Stimulated activated CD4-positive, alpha-beta T cell treated with anti-CD3 and anti-CD28 coated beads, Interleukin-1b, Interleukin-23, amount 100 ng/mL, for 24 hours (primary cell): Measurements from ENCODE around the gene PUM2.
"Not testable (repeated sequence)": the region's sequence is repeated elsewhere in the genome, so short reads cannot be mapped to it uniquely, and the experiment has no call there.

Experiments used
- DNase-seq, 4 experiments: peaks; one replicate each; pipeline ENCODE4 v3.0.0-alpha.2; 2020; ENCODE audit warnings: low read depth in 4 of 4, low spot score in 1 of 4

The PUM2 gene

DNA sequence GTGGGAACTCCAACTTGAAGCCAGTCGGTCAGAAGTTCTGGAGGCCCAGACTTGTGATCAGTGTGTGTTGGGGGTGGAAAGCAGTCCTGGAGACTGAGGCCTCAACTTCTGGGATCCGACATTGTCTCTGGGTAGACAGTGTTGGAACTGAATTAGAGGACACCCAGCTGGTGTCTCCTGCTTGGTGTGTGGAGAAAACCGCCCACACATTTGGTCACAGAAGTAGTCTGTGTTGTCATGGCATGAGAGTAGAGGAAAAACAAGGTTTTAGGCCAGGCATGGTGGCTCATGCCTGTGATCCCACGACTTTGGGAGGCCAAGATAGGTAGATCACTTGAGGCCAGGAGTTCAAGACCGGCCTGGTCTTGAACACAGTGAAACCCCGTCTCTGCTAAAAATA is 51.5 kb downstream of the PUM2 start:
- DNase-seq = no peak

DNA sequence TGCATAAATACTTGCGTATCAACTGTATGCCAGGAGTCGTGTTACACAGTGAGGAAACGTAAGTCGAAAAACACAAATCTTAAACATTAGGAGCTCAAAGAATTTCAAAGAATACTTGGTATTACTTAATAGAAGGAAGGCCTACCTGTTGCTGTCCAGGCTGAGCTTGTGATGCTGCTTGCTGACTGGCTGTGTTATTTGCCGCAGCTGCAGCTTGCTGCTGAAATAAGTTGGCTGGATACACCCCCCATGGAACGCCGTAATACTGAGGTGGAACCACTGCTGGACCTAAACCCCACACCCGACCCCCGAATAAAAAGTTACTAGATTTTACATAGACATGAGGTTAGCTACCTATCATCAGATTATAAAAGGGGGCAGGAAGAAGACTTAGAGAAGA is 56.4 kb downstream of the PUM2 start:
- no peak for DNase-seq

DNA sequence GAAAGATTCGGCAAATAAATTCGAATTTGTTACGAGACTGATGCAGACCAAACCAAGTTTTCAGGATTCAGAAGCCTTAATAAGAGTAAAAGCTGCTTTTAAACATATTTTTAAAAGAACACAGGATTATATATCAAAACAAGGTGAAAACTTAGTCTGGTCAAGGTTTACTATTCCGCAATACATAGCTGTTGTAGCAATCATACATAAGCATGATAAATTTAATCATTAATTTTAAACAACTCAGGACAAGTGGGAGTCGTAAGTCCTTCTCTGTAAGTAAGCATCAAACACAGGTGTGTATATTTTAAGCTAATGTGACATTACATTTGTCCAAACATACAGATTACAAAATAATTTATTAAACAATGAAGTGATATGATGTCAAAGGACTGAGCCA is 57.7 kb downstream of the PUM2 start:
- no peak for DNase-seq

DNA sequence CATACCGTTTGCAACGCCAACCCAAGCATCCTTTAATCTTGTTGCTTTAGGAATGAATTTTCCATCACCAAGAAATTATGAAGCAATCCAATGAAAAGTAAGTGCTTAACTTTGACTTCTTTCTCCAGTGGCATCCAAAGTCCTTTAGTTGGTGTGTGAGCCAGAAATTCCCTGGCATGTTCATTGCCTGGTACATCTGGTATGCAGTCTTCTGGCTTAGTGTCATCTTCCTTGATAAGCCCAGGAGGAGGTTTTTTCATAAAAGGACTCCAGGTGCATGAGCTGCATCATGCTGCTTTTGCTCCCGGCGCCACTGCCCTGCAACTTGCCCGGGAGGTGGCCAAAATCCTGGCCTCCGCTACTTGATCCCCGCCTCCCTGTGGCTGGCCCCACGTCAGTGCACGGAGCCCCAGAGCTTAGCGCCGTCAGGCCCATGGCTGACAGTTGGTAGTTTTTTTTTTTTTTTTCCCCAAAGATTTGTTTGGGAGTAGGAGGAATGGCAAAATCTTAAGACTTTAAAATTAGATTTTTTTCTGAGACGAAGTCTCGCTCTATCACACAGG is 58.7 kb downstream of the PUM2 start:
- no peak for DNase-seq

DNA sequence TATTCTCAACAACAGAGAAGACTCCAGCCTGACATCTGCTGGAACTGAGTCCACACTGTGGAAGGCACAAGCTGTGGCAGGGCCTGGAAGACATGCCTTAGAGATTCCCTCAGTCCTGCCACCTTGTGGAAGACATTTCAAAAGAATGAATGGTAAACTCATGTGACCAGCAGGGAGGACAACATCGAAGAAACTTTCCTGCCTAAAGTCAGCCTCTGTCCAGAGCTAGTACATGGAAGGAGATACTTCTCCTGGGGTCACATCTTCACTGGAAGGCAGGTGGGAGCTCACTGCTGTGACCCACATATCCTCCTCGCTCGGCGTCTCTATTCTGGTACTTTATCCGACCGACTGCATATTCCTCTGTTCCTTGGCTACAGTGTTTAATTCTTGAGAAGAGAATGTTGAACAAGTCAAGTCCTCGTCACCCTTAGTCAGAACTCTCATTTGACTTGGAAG is 59.5 kb downstream of the PUM2 start:
- DNase-seq = no peak

DNA sequence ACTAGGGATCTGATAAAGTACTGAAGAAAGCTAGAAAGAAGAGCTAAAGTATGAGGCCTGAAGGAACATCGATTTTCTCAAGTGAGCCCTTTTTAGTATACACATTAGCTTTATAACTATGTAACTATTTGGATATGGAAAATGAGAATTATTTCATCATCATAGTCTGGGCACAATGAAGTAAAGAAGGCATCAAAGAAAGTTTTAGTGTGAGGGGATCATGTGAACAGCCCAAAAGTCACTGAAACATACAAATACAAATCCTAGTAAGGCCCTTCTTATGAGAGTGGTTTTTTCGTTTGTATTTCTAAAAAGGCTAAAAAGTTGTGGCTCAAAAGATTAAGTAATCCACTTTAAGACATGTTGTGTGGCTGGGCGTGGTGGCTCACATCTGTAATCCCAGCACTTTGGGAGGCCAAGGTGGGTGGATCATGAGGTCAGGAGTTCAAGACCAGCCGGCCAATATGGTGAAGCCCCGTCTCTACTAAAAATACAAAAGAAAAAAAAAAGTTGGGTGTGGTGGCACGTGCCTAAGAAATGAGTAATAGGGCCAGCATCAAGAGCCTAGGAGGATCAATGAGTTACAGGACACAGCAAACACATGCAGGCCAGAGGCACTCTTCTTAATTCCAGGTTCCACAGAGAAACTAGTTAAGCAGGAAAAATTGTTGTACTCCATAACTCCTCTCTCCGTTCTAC is 61.9 kb downstream of the PUM2 start:
- DNase-seq = no peak

DNA sequence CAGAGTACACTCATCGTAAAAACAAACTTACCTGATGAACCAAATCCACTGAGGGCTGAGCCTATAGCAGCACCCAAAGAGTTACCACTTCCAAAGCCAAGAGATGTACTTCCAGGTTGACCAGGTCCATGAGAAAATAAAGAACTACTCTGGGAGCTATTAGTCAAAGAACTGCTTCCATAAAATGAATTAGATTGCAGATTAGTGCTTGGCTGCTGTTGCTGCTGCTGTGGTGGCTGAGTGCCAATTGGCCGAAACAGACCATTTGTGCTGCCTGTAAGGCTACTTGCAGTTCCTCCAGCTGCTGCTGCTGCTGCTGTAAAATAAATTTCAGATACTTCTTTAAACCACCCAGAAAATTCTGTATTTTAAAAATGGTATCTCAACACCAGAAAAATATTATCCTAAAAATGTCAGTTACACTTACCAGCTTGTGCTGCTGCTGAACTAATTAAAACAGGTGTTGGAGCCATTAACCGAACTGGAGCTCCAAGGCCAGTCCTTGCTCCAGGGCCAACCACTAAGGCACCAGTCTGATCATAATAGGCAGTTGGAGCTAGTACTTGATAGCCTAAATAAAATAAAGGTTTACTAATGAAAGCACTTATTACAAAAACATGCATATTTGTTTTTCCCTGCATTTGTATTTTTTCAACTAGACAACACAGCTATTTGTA is 67.6 kb downstream of the PUM2 start:
- no peak for DNase-seq

DNA sequence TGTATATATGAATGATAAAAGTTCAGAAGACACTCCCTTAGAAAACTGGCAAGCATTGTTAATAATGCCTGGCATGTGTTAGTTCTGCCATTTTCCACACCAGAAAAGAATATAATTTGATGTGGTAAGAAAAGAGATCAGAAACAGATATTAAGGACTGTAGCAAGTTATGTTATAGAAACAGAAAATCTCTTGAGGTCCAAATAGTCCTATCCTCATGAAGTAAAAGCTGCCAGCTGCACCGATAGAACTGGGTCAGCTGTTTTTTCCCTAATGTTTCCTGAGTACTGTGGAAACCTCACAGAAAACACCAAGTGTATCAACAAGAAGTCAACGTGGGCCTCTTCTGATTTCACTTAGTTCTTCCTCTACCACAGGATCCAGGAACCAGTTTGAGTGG is 68.8 kb downstream of the PUM2 start:
- no peak for DNase-seq

DNA sequence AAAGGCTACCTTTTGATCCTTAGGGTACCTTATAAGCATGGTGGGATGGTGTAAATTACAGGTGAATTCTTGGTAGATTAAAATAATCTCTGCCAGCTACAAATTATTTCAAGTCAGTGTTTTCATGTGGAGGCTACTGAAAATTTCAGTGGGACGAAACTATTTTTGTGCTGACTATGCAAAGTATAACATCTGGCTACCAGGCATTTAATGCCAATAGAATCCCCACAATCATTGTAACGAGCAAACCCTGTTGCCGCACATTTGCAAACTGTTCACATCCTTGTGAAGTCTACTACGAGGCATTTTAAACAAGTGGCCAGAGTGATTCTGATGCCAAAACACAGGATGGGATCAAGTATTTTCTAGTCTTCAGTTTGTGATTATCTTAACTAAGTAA is 77.6 kb downstream of the PUM2 start:
- DNase-seq = no peak

DNA sequence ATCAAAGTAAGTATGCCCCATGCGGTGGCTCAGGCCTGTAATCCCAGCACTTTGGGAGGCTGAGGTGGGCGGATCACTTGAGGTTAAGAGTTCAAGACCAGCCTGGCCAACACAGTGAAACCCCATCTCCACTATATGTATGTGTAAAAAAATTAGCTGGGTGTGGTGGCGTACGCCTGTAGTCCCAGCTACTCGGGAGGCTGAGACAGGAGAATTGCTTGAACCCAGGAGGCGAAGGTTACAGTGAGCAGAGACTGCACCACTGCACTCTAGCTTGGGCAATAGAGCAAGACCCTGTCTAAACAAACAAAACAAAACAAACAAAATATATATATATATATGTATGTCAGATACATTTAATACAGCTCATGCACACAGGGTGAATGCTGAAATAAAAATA is 82.3 kb downstream of the PUM2 start:
- DNase-seq = not testable (repeated sequence)

DNA sequence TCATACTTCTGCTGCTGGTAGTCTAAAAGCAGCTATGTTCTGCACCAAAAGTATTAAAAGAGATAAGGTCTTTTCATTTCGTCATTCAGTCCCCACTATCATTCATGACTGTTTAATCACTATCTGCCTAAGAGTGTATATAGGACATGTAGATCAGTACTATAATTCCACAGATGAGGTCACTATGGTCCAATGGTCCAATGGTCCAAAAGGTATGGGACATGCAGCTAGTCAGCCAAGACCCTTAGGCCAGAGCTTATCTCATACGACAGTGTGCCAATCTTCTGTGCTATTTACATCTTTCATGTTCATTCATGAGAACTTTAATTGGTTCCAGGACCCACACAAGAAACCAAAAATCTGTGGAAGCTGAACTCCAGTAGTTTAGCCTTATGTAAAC is 83.1 kb downstream of the PUM2 start:
- no peak for DNase-seq

DNA sequence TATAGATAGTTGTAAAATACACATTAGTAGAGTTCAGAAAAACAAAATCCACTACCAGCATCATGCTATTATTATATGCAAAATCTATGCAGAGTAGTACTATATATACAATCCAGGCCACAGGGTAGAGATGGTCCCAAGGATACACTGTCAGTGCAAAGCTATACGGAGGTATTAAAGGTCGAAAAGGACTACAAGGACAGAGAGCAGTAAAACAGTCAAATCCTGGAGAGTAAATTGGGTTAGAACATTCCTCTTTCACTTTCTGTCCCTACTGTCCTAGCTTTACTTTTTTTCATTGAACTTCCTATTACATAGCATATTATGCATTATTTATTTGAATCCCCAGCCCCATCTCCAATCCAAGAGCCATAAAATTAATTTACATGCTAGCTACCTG is 86.0 kb downstream of the PUM2 start:
- DNase-seq = no peak

DNA sequence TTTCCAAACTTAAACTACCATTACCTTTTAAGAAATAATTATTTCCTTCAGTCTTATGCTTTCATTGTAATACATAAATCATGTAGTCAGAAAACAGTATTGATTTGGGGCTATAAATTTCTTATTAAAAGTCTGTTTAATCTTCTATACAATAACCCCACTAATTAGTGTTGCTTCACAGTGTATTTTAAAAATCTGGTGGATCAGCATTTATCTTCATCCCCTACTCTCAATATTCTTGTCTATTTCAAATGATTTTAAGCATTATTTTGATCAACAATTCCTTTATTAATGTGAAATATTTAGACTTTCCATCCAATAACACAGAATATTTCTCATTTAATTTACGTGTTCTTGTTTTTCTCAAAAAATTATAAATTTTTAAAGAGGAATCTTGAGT is 93.2 kb downstream of the PUM2 start:
- DNase-seq = no peak

DNA sequence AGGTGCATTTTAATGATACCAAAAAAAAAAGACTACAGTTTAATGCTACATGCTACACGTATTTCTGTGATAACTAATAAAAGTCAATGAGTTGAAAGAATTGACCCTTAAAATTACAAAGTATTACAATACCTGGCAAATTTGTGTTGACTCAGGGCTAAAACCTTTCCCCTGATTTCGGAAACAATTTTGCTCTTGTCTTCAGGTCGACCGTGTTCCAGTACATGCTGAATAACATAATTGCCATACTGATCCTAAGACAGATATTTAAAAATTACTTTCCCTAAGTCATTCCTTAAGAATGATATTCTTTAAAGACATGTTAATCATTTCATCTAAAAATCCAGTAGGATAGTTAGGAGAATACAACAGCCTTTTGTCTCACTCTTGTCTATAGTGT is 95.9 kb downstream of the PUM2 start:
- DNase-seq = no peak

DNA sequence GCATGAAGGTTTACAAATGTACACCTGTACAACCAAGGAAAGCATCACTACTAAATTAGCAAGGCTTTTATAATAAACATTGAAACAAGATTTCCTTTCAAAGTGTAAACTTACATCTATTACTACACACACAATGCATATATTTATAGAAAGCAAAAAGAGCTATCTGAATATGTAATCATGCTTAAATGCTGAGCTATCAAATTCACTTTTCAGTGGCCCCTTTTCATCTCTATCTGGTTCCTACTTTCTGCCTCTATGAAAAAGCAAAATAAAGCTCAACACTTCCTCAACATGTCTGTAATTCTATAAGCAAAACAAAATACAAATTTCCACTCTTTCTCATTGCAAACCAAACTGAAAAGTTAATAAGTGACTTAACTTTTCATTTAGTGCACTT is 100.2 kb downstream of the PUM2 start:
- no peak for DNase-seq

DNA sequence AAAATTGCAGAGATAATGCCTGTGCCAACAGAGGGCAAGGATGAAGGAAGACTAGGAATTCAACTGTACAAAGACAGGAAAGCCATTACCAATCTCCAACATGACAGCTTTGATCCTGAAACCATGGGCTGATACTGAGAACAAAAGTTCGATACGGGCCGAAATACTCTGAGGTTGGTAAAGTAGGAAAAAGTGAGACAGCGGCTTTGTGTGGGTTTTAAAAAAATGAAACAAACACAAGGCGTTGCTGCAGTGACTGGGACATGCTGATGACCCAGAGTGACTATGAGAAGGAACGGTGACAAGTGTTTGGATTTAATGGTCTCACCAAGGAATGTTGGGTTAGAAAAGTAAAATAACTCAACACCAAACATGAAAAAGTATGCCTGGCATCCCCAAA is 101.5 kb downstream of the PUM2 start:
- DNase-seq = no peak

DNA sequence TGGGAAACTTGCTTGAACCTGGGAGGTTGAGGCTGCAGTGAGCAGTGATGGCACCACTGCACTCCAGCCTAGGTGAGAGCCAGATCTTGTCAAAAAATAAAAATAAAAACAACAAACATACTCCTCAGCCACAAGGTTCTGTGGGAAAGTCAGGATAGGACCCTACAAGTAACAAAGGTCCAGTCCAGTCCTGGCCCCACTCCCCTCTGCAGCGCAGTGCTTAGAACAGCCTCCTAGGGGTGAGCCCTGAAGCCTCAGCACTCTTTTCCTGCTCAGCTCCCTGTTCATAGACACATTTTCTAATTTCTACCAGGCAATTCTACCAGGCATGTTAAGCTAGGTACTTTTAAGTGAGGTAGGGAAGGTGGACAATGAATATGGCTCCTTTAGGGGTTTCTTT is 103.6 kb downstream of the PUM2 start:
- no peak for DNase-seq

DNA sequence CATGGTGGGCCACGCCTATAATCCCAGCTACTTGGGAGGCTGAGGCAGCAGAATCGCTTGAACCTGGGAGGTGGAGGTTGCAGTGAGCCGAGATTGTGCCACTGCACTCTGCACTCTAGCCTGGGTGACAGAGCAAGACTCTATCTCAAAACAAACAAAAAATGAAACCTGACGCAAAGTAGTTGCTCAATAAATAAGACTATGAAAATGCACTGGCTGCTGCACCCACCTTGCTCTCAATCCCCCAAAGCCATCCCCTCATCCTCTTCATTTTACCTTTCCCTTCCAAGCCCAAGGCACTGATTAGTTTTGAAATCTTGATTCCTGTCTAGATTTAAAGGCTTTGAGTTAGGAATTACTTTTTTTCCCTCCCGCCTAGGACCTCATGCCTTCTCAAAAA is 107.0 kb downstream of the PUM2 start:
- not testable (repeated sequence) for DNase-seq

DNA sequence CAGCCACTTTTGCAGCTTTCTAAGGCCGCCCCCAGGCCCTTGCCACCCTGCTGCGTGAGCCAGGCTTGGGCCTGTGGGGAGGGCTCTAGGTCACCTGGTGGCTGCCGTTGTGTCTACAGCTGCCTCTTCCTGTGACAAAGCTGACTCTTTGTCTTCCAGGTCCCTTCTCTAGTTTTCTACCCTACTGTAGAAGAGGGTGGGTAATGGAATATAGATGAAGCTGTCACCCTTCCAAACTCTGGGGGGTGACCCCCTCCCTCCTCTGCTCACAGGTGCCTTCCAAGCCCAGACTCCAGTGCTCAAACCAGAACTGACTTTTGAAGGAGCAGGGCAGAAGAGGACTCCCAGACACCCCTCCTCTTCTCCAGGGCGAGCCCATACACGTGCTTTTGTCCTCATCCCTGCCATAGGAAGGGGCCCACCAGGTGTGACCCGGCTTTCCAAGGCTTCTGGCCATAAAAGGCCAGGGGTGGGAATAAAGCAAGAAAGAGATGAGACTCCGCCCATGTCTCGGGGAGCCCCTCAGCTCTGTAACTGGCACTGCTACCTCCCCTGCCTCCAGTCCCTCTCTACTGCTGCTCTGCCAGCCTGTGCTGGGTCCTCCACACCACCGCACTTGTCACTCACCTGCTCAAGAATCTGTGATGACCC is 107.8 kb downstream of the PUM2 start:
- no peak for DNase-seq

DNA sequence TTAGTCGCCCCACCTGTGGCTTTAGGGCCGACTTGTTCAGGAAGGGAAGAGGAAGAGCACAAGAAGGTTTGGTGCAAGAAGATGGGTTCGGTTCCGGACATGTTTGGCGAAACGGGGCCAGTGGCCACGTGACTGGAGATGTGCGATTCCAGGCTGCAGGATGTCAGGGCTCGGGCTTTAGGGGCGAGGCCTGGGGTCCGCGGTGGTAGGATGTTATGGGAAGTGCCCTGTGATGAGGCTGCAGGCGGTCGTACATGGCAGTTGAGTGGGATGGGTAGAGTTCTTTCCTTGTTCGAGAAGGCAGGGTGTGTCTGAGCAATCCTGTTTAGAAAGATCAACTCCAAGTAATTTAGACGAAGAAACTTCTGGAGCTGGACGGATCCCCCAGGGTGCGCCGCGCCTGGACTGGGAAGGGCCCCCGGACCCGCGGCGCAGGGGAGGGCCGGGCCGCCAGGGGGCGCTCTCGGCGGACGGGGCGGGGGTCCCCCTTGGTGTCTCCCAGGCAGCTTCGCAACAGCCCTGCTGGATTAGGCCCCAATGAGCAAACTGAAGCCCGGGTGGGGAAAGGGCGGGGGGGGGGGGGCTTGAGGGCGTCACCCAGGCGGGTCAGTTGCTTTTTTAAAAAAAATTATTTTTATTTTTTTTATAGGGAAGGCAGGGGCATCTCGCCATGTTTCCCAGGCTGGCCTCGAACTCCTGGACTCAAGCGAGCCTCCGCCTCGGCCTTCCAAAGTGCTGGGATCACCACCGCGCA is 108.5 kb downstream of the PUM2 start:
- peak in 1 of 4 experiments; percentile 6 for DNase-seq

DNA sequence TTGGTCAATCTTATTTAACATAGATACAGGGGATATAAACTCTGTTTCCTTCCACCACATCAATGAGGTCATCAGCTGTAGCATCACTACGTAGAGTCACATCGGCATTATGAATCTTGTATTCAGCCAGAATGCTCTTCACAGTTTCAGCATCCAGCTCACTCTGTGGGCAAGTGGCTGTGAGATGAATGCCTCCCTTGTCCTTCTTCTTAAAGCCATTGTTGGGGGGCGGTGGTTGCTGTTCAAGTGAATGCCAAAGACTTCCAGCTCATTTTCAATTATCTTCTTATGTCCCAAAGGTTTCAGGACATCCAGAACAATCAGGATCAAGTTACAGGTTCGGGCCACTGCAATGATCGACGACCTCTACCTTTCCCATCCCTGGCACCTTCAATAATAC is 110.4 kb downstream of the PUM2 start:
- not testable (repeated sequence) for DNase-seq
